ENCODE data around the gene BARHL1. TPM values are rescaled to one million over a fixed set of nuclear protein-coding genes. Genes with fewer than 3 reads are reported as not detected.
A peak's percentile ranks its signal among the peaks of the same experiment; 100 is the strongest.

BARHL1 gene
- total RNA-seq, 1 experiment from 2014 or later = not detected

- peak; percentile 28 for DNase-seq (ENCODE audit: low read depth)
Measured at GRCh38 chr9:132586830-132587591, 4.6 kb downstream of the BARHL1 start.

DNA sequence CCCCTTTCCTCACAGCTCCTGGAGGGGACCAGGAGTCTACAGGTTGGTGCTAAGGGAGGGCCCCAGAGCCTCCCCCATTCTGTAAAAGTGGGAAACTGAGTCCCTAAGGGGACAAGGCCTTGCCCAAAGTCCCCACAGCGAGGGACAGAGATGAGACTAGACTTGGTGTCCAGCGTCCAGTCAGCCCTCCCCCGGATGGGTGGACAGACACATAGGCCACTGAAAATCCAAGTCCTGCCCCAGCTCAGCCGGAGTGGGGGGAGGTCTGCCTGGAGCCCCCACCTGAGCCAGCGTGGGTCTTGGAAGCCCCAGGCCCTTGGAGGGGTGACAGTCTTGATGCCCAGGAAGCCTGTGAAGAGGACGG lies 5.2 kb downstream of the BARHL1 start:
- no peak for DNase-seq (ENCODE audit: low read depth)

- no peak for DNase-seq (ENCODE audit: low read depth)
Measured at GRCh38 chr9:132588098-132588497, 5.7 kb downstream of the BARHL1 start.

DNA sequence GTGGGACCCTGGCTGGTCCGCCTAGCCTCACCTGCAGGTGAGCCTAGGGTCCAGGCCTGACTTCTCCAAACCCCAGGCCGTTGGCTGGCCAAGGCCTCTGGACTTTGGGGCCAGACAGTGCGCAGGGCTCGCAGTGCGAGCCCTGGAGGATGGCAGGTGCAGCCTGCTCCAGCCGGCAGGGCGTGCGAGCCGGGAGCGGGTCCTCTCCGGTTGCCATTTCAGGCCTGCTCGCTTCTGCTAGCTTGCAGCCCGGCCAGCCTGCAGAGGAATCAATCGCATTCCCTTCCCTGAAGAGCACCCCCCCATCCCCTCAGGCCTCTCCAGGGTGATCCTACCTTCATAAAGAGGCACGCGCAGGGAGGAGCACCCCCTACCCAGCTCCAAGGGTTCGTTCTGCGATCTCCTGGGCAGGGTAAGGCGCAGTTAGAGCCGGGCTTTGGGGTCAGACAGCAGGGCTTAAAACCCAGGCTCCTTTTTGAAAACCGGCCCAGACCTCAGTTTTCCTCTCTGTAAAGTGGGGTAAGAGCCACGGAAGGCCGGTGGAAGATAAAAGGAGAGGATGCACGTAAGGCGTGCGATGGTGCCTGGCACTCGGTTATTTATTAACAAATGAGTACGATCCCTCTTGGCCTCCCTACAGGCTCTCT lies 6.2 kb downstream of the BARHL1 start:
- no peak for DNase-seq (ENCODE audit: low read depth)

DNA sequence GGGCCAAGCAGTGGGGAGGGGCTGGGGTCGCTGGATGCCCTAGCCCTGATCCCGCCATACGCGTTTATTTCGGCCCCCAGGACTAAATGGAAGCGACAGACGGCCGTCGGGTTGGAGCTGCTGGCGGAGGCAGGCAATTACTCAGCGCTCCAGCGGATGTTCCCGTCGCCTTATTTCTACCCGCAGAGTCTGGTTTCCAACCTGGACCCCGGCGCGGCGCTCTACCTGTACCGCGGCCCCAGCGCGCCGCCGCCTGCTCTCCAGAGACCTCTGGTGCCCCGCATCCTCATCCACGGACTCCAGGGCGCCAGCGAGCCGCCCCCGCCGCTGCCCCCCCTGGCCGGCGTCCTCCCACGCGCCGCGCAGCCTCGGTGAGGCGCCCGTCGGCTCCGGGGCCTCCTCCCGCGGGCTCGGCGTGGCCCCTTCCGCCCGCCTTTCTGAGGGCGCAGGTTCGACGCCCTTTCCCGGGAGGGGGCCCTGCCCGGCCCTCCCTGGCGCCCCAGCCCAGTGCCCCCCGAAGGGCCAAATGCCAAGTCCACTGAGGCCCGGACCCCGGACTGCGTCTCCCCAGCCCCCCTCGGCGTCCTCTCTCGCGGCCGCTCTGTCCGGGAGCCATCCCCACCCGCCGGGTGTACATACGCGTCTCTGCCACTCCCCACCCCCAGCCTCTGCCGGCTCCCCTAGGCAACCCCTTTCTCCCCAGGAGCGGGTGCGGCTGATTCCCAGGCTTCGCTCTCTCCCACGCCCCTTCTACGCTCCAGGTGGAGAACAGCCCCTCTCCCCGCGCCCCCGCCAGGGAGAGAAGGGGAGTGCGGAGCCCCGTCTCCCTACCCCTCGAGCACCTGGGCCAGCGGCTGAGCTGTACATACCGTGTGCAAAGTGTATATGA lies 7.0 kb downstream of the BARHL1 start:
- peak; percentile 35 for DNase-seq (ENCODE audit: low read depth)

DNA sequence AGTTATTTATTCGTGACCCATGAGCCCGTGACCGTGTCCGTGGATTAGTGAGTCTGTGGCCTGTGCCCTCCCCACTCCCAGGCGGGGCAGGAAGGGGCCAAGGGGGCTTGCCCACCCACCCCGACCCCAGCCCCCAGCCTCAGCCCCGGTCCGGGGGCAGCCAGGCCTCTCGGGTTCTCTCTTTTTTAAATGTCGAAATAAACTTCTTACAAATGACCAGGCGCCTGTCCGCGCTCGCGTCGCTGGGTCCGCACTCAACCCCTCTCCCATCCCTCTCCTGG lies 7.6 kb downstream of the BARHL1 start:
- DNase-seq (ENCODE audit: low read depth) = no peak

- DNase-seq (ENCODE audit: low read depth) = no peak
Measured at GRCh38 chr9:132590318-132591182, 8.1 kb downstream of the BARHL1 start.

DNA sequence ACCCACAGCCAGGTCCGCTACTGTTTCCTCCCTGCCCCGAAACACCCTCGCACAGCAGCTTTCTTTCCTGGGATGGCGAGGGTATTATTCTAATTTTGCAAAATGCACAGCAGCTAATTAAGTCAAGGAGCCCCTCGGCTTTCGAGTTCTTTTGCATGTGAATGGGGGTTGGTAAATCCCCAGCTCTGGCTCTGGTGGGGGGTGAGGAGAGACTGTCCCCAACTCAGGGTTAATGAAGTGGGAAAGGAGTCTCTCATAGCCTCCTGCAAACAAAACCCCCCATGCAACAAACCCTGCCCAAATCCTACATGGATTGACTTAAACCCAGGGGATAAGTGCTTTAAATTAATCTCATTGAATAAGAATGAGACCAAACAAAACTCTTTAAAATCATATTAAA lies 8.8 kb downstream of the BARHL1 start:
- no peak for DNase-seq (ENCODE audit: low read depth)

DNA sequence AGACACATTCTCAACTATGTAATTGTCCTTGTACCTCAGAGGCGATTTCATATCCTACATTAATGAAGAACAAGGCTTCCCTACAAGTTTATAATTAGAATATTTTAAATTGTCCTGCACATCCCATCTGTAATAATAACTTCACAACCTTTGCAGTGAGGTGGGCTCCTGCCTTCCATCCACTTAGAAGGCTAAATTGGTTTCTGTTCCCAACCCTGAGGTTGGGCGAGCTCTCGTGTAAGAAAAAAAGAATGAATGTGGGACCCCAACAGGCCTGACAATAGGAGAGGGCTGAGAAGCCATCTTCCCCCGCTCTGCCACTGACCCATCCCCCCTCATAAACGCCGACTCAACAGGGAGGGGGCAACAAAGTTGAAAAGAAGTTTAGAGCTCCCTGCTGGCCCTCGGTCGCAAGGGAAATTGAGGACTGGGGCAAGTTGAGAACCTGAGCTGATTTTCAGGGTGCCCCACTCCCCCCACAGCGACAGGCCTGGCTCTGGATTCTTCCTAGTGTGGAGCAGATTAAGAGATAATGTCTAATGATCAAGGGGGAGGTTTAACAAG lies 9.4 kb downstream of the BARHL1 start:
- DNase-seq (ENCODE audit: low read depth) = no peak

- DNase-seq (ENCODE audit: low read depth) = no peak
Measured at GRCh38 chr9:132592451-132592850, 10.0 kb downstream of the BARHL1 start.

GRCh38 chr9:132594412-132594811 lies 12.0 kb downstream of the BARHL1 start:
- no peak for DNase-seq (ENCODE audit: low read depth)

DNA sequence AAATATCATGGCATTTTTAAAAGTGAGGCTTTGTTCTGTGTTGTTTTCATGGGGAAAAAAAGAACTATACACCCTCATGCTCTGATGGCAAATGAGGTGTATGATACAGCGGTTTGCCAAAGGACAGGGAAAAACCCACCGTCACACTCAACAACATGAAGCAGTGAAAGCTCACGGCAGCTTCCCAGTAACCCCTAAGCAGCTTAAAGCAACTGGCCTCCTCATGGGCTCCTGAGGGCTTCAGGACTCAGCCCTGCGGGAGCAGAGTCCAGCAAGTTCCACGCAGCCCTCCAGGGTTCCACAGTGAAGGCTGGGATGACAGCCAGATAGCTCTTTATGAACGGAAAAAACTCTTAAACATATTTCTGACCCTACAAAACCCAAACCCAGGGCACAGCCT lies 12.9 kb downstream of the BARHL1 start:
- no peak for DNase-seq (ENCODE audit: low read depth)

DNA sequence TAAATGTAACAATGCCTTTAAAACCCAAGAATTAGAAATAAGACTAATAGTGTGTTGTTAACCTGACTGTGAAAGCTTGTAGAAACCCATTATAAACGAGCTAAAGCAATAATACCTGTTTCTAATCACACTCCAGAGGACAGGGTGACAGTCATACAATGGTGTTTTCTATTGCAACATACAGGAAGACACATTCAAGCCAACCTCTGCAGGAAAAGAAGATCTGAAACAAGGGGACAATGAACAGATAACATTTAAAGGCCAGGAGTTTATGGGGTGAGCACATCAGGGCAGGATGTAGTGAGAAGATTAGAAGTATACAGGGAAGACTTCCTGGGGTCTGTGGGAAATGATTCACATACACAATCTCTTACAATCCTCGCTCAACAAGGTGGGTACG lies 13.8 kb downstream of the BARHL1 start:
- peak; percentile 29 for DNase-seq (ENCODE audit: low read depth)

DNA sequence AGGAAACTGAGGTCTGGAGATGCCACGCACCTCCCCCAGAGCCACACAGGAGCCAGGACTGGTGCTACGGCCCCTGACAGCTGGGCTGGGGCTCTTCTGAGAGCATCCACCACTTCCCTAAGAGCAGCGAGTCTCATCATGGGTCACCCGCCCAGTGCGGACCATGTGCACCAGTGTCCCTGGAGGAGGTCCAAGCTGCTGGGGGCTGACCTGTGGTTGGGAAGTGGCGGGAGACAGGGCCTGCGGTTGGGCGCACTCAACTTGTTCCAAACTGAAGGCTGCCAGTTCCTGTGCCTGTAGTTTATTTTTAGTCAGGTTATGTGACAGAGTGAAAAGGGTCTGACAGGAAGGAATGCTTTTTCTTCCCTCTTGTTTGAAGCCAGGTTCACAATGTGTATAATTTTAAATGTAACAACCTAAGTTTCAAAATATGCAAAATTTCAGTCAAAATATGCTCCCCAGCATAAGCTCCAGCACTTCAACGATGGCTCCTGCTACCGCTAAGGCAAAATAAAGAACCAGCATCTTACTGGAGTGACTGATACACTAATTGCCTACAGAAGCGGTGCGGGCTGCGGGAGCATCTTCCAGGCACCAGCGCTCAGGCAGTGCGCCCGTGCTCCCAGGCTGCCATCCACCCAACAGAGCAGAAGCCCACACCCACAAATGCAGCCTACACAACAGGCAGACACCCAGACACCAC lies 14.8 kb downstream of the BARHL1 start:
- DNase-seq (ENCODE audit: low read depth) = peak; percentile 88

GRCh38 chr9:132600326-132600984 lies 18.0 kb downstream of the BARHL1 start:
- no peak for DNase-seq (ENCODE audit: low read depth)

DNA sequence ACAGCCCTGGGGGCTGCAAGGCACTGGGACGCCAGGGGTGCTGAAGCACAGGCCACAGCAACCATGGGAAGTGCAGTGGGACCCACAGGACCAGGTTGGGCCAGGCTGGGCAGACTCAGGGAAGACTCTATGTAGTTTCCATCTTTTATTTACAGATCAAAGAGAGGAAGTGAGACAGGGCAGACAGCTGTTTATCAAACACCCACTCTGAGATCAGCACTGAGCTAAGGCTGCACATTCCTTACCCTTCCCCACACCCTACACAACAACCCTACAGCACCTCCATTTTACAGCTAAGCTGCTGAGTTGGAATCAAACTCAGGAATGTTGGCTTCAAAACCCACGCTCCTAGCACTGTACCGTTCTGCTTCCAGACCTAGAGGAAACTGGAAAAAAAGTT lies 19.8 kb downstream of the BARHL1 start:
- no peak for DNase-seq (ENCODE audit: low read depth)

GRCh38 chr9:132605387-132605786 lies 23.0 kb downstream of the BARHL1 start:
- no peak for DNase-seq (ENCODE audit: low read depth)

GRCh38 chr9:132606066-132606465 lies 23.7 kb downstream of the BARHL1 start:
- DNase-seq (ENCODE audit: low read depth) = no peak

- no peak for DNase-seq (ENCODE audit: low read depth)
Measured at GRCh38 chr9:132609184-132609583, 26.8 kb downstream of the BARHL1 start.

DNA sequence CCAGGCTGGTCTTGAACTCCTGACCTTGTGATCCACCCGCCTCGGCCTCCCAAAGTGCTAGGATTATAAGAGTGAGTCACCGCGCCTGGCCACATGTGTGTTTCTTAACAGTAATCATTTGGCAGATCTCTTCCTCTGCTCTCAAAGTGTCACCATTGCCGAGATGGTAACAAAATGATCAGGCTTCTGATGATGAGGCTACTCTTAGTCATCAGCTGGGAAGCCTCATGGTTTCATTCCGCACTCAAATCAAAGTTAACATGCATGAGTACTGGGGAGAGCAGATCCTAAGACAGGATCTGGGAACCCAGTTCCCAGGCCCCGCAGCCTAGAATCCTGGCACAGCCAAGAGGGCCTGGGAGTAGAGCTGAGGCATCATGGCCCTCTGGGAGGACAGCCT lies 27.4 kb downstream of the BARHL1 start:
- DNase-seq (ENCODE audit: low read depth) = peak; percentile 87
